Activated CD4-positive, alpha-beta T cell treated with anti-CD3 and anti-CD28 coated beads for 36 hours (primary cell): ENCODE results near the gene CHN2. TPM values are rescaled to one million over a fixed set of nuclear protein-coding genes. Genes with fewer than 3 reads are reported as not detected.

Experiments used
- ATAC-seq: fragments of 200-7000 bp; cut with Tn5 transposase; one replicate; pipeline ENCODE4 v1.10.0; 2021; ENCODE audit warnings: mild to moderate bottlenecking, moderate library complexity
- CTCF ChIA-PET: fragments of 350-600 bp; sonication (Branson Sonifier 250); formaldehyde crosslinking; loops from one replicate; lab custom pipeline; 2021; ENCODE audit warnings: antibody characterized with exemption; lab: Charles Lee
- POLR2A ChIA-PET: fragments of 350-600 bp; sonication (Branson Sonifier 250); formaldehyde crosslinking; loops from one replicate; lab custom pipeline; 2021; ENCODE audit warnings: antibody characterized with exemption, inconsistent platforms; lab: Charles Lee
- DNase-seq: peaks from one replicate; pipeline ENCODE4 v3.0.0-alpha.2; 2020
- H3K27ac Mint-ChIP-seq: one replicate; pipeline ENCODE4 v1.8.0; 2021; ENCODE audit warnings: mixed read lengths
- H3K27me3 Mint-ChIP-seq: one replicate; pipeline ENCODE4 v1.8.0; 2021; ENCODE audit warnings: mixed read lengths
- H3K36me3 Mint-ChIP-seq: one replicate; pipeline ENCODE4 v1.8.0; 2021; ENCODE audit warnings: low read depth, mixed read lengths
- H3K4me1 Mint-ChIP-seq: one replicate; pipeline ENCODE4 v1.8.0; 2021; ENCODE audit warnings: mixed read lengths
- H3K4me3 Mint-ChIP-seq: one replicate; pipeline ENCODE4 v1.8.0; 2021; ENCODE audit warnings: mild to moderate bottlenecking, moderate library complexity, mixed read lengths
- H3K9me3 Mint-ChIP-seq: one replicate; pipeline ENCODE4 v1.8.0; 2021; ENCODE audit warnings: low read depth, mixed read lengths
- intact Hi-C, 2 experiments: fragments of 100-400 bp; cut with DNase I in 1 of 2; cut with micrococcal nuclease in 1 of 2; formaldehyde crosslinking; loops; one replicate each; pipeline versions ENCODE4 v1.14.2 to v1.15.1; 2022 to 2024; cut with DNase I, micrococcal nuclease
- total RNA-seq, 2 experiments: library from RNA; stranded (reverse); gene quantifications; one replicate each; pipeline ENCODE4 v1.2.3, GENCODE V29; 2021

The CHN2 gene
- total RNA-seq, 2 experiments from 2014 or later: 0.25 to 0.39 TPM

DNA sequence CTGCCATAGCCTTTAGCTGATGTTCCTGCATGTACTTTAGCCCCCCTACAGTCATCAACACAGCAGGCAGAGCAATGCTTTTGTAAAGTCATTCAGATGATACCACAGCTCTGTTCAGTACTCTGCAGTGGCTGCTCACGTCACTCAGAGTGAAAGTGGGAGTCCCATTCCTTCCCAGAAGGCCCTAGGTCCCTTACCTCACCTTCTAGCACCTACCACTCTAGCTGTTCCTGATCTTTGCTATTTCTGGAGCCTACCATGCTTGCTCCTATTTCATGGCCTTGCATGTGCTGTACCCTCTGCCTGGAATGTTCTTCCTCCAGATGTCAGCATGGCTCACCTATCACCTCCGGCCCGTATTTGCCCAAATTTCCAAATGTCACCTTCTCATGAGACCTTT, 274.7 kb downstream of the CHN2 start:
- no peaks in the 10 kb centered on the region for H3K9me3 Mint-ChIP-seq
- ATAC-seq: no peak
- H3K4me1 Mint-ChIP-seq: no peaks in the 10 kb centered on the region
- intact Hi-C loops: no loop called here
- H3K27ac Mint-ChIP-seq: no peak overlapping the region
- CTCF ChIA-PET: interaction anchor here (0.6 to 0.7 kb wide), 2 partner anchors 64 to 558 kb away, joined by 3 to 4 read pairs; no protein-coding TSS in a partner anchor
- no peaks in the 10 kb centered on the region for H3K36me3 Mint-ChIP-seq
- no peaks in the 10 kb centered on the region for H3K27me3 Mint-ChIP-seq
- DNase-seq: no peak
- no peak overlapping the region for H3K4me3 Mint-ChIP-seq
- POLR2A ChIA-PET: no interaction called here

DNA sequence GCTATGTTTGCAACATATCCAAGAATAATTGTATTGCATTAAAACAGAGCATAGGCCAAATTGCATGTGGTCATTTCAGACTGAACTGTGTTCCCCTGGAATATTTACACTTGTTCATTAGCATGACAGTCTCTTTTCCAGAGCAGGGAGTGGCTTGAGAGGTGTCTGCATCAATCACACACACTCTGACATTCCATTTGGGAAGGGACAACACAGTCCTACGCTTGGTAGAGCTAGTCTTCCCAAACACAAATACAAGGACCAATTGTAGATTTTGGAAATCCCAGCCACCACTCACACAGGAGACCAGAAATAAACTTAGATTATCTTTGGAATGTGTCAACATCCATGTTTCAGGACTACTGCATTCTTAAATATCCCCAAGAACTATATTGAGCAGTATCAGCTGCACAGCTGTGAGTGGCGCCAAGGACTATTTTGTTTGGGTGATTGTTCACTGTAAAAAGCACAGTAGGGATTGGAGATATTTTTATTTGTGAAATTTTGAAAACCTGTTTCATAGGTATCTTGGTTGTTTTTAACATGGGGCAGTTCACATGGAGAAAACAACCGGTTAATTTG, 275.5 kb downstream of the CHN2 start:
- ATAC-seq: no peak
- no peaks in the 10 kb centered on the region for H3K36me3 Mint-ChIP-seq
- H3K4me1 Mint-ChIP-seq: no peaks in the 10 kb centered on the region
- no peaks in the 10 kb centered on the region for H3K9me3 Mint-ChIP-seq
- H3K27me3 Mint-ChIP-seq: no peaks in the 10 kb centered on the region
- DNase-seq: no peak
- intact Hi-C loops: no loop called here
- no peak overlapping the region for H3K4me3 Mint-ChIP-seq
- ChIA-PET CTCF (interaction anchor here (0.6 kb wide), 1 partner anchor 21 kb away, joined by 3 read pairs; no protein-coding TSS in a partner anchor), POLR2A (no interaction called here)
- H3K27ac Mint-ChIP-seq: no peak overlapping the region

DNA sequence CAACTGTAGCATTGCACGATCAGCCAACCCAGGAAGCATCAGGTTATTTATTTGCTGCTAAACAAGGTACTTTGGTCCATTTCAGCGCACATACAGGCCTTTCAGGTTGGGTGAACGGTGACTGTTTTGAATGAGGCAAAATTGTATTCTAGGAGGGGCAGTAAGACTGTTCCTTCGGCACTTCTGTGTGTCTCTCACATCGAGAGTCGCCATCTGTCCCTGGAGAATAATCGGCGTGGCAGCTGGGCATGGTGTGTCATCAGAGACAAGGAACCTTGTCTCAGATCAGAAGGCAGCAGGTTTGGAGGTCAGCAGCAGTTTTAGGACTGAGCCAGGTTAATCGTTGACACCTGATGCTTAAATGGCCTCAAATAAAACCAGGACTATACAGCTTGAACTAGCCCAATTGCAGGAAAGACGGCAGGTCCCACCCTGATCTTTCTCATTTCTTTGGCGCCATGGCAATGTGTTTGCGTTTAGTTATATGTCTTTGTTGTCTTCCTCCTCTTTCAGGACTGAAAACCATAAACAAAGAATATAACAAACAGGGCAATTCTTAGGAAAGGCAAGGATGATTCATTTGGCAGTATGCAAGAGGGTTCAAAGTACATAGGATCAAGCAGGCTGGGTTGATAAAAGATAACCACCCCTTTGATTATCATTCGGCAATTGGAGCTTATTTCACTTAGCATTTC, 277.0 kb downstream of the CHN2 start:
- intact Hi-C loops: no loop called here
- DNase-seq (no peak), ATAC-seq (no peak)
- no peaks in the 10 kb centered on the region for H3K27me3 Mint-ChIP-seq
- ChIA-PET POLR2A (no interaction called here), CTCF (no interaction called here)
- no peaks in the 10 kb centered on the region for H3K36me3 Mint-ChIP-seq
- no peak overlapping the region for H3K27ac Mint-ChIP-seq
- no peaks in the 10 kb centered on the region for H3K4me1 Mint-ChIP-seq
- H3K4me3 Mint-ChIP-seq: no peak overlapping the region
- H3K9me3 Mint-ChIP-seq: no peaks in the 10 kb centered on the region

DNA sequence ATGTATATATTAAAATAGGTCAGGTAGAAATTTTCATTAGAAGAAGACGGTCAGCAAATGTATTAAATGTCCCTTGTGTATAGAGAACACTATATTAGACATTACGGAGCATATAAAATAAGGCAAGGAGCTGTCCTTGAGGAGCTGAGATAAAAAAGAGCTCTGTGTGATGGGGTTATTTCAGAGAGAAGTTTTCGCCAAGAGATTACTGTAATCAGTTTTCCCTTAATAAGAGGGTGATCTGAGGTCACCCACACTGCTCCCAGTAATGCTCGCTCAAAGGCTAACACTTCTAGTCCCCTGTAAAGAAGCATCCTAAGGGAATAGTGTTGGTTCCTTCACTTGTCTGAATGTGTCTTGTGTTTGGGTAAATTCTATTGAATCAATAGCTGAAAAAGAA, 282.3 kb downstream of the CHN2 start:
- no peak overlapping the region for H3K4me3 Mint-ChIP-seq
- H3K4me1 Mint-ChIP-seq: no peaks in the 10 kb centered on the region
- ChIA-PET CTCF (interaction anchor here (0.6 kb wide), 1 partner anchor 39 kb away, joined by 5 read pairs; no protein-coding TSS in a partner anchor), POLR2A (no interaction called here)
- ATAC-seq: no peak
- intact Hi-C loops: no loop called here
- no peak overlapping the region for H3K27ac Mint-ChIP-seq
- H3K9me3 Mint-ChIP-seq: no peaks in the 10 kb centered on the region
- no peaks in the 10 kb centered on the region for H3K36me3 Mint-ChIP-seq
- no peaks in the 10 kb centered on the region for H3K27me3 Mint-ChIP-seq
- no peak for DNase-seq

DNA sequence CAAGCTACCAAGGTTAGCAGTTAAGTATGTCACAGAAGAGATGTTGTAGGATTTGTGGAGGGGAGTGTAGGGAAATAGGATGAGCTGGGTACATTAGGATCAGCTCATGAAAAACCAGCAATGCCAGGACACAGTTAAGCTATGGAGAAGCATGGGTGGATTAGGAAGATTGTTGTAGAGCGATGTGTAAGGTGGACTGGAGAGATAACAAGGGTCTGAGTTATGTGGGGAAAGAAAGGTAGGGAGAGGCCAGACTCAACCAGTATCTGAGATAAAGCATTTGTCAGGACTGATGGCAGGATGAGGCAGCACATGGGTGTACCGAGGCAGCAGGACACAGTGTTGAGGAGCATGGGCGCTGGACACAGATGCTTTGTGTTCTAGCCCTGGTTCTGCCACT, 283.7 kb downstream of the CHN2 start:
- no peaks in the 10 kb centered on the region for H3K4me1 Mint-ChIP-seq
- DNase-seq (no peak), ATAC-seq (no peak)
- H3K4me3 Mint-ChIP-seq: no peak overlapping the region
- ChIA-PET POLR2A (no interaction called here), CTCF (interaction anchor here (0.6 kb wide), 1 partner anchor 363 kb away, joined by 3 read pairs; no protein-coding TSS in a partner anchor)
- no peaks in the 10 kb centered on the region for H3K27me3 Mint-ChIP-seq
- H3K36me3 Mint-ChIP-seq: no peaks in the 10 kb centered on the region
- intact Hi-C loops: no loop called here
- no peak overlapping the region for H3K27ac Mint-ChIP-seq
- no peaks in the 10 kb centered on the region for H3K9me3 Mint-ChIP-seq

DNA sequence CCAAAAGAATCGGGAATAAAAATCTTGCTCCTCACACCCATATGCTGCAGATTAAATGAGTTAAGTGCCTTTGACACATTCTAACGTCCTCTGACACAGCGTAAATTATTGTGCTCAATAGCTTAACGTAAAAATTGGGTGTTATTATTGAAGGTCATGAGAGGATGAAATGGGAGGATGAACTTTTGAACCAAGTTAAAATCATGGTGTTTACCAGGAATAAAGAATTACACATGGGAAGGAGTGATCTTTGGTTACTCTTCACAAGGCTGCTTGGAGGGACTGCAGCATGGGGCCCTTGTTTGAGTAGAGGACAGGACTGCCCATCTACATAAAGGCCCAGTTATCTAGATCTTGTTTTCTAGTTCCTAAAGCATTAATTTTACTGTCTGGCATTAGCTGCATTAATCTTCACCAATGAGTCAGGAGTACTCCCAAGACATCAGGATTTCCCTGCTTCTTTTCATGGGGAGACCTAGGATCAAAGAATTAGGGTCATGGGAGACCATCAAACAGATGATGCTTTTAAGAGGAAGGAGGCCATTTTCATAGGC, 284.2 kb downstream of the CHN2 start:
- intact Hi-C loops: no loop called here
- Mint-ChIP-seq H3K9me3 (no peaks in the 10 kb centered on the region), H3K4me3 (no peak overlapping the region), H3K36me3 (no peaks in the 10 kb centered on the region), H3K27me3 (no peaks in the 10 kb centered on the region), H3K4me1 (no peaks in the 10 kb centered on the region), H3K27ac (no peak overlapping the region)
- no peak for DNase-seq
- ChIA-PET POLR2A (no interaction called here), CTCF (no interaction called here)
- ATAC-seq: no peak

DNA sequence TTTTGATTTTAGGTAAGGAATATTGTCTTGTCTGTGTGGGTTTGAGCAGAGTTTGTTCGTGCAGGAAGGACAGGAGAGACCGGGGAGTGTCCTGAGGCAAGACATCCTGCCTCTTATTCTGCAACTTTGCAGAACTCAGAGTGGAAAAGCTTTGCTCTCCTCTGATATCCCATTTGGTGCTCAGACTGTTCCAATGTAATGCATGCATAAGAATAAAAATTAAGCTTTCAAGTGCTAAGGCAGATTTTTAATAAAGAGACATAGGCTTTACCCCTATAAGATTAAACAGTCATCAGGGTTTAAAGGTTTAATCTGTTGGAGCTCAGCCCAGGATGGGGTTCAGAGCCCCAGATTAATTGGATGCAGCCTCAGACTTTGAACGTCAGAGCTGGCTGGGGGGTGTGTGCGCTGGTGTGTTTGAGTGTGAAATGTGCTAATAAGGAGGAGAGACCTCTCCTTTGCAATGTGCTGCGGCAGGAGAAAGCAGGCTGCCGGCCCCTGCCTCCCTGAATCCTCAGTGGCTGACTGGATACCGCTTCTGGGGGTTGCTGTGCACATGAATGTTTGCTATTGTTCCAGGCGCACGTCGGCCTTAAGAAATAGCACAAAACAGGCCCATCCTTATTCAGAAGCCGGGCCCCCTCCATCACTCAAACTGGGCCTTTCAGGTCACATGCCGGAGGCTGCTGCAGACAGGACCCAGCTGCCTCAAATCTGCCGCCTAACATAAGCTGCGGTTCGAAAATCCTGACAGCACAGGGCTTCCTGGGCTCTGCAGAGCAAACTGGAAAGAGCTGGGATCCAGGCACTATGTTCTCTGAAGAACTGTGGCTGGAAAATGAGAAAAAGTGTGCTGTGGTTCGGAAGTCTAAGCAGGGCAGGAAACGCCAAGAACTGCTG, 285.0 kb downstream of the CHN2 start:
- ChIA-PET POLR2A (no interaction called here), CTCF (interaction anchor here (0.6 kb wide), 1 partner anchor 379 kb away, joined by 3 read pairs; no protein-coding TSS in a partner anchor)
- Mint-ChIP-seq H3K4me3 (no peak overlapping the region), H3K27ac (no peak overlapping the region), H3K4me1 (no peaks in the 10 kb centered on the region), H3K36me3 (no peaks in the 10 kb centered on the region), H3K9me3 (no peaks in the 10 kb centered on the region), H3K27me3 (no peaks in the 10 kb centered on the region)
- ATAC-seq (no peak), DNase-seq (no peak)
- intact Hi-C loops: no loop called here

DNA sequence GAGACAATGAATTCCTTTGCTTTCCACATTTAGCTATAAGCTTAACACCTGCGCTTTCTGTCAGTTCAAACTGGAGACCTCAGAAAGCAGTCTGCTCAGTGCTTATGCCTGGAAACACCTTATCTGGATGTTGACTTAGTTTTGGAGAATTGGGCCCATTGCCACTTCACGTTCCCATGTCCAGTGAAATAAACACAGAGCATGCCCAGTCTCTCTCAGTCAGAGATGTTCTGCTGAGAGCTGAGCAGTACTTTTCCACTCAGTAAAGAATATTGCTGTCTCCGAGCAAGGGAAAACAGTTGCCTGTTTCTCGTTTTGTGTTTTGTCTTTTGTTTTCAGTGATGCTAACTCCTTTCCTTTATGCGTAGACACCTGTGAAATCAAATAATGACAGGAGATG, 285.9 kb downstream of the CHN2 start:
- no peak for DNase-seq
- no peak for ATAC-seq
- H3K4me1 Mint-ChIP-seq: no peaks in the 10 kb centered on the region
- ChIA-PET POLR2A (no interaction called here), CTCF (no interaction called here)
- H3K9me3 Mint-ChIP-seq: no peaks in the 10 kb centered on the region
- H3K27me3 Mint-ChIP-seq: peaks cover 3% of the 10 kb centered on the region
- no peak overlapping the region for H3K27ac Mint-ChIP-seq
- intact Hi-C loops: no loop called here
- no peak overlapping the region for H3K4me3 Mint-ChIP-seq
- H3K36me3 Mint-ChIP-seq: no peaks in the 10 kb centered on the region

DNA sequence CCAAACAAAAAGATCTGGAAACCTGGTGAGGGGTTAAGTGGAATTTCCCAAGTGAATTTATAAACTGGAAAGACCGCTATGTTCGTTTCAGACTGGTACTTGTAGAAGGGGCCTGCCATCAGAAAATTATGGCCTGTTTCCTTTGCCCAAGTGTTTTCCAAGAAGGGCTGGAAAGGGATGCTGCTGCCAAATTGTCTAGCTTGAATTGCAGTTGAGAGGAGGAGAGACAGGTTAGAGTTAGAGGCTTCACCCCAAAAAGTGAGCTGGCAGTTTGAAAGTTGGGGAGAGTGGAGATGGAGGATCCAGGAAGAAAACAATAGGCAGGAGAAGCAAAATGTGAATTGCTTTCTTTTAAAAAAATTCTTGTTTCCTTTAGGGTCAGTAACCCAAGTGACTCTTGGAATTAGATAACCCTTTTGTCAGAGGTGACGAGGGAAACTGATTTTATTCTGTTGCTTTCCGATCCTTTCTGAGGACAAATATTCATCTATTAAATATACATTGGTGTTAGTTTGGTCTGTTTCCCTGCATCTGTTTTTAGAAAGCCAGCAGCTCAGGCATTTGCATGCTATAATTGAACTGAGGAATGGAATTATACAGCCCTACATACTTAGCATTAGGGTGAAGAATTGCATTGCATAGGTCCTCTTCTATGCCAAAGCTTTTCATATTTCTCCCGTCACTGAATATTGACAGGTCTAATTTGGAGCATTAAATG, 286.5 kb downstream of the CHN2 start:
- intact Hi-C loops: no loop called here
- H3K9me3 Mint-ChIP-seq: no peaks in the 10 kb centered on the region
- DNase-seq (no peak), ATAC-seq (no peak)
- no peak overlapping the region for H3K27ac Mint-ChIP-seq
- CTCF ChIA-PET: no interaction called here
- no peaks in the 10 kb centered on the region for H3K36me3 Mint-ChIP-seq
- peaks cover 4% of the 10 kb centered on the region for H3K27me3 Mint-ChIP-seq
- H3K4me1 Mint-ChIP-seq: no peaks in the 10 kb centered on the region
- POLR2A ChIA-PET: no interaction called here
- H3K4me3 Mint-ChIP-seq: no peak overlapping the region

DNA sequence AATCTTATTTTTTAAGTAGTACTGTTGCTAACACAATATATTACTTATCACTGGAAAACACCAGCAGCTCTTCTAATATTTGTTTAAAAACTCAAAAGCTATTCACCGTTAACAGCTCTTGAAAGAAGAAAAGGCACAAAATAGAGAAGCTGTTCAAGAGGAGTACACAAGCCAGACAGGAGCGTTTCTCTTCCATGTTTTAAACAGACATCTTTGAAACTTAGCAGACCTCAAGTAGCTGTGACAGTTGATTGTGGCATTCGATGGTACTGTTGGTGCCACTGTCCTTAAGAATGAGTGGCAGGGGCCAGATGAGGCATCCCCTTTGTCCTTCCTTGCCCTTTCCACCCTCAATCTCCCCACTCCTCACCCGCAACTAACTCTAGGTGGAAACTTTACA, 287.5 kb downstream of the CHN2 start:
- CTCF ChIA-PET: no interaction called here
- Mint-ChIP-seq H3K27ac (no peak overlapping the region), H3K36me3 (no peaks in the 10 kb centered on the region), H3K4me1 (no peaks in the 10 kb centered on the region), H3K9me3 (no peaks in the 10 kb centered on the region), H3K27me3 (peaks cover 4% of the 10 kb centered on the region), H3K4me3 (no peak overlapping the region)
- no peak for DNase-seq
- POLR2A ChIA-PET: no interaction called here
- intact Hi-C loops: no loop called here
- ATAC-seq: no peak
